ENCODE data around the gene TOMM22. TPM values are rescaled to one million over a fixed set of nuclear protein-coding genes. Genes with fewer than 3 reads are reported as not detected.

Gene TOMM22
- total RNA-seq, 1 experiment from 2014 or later, result 130 TPM

GRCh38 chr22:38715176-38715764 lies 33.5 kb downstream of the TOMM22 start:
- DNase-seq (ENCODE audit: low read depth), result no peak

GRCh38 chr22:38715852-38716251 lies 34.1 kb downstream of the TOMM22 start:
- no peak for DNase-seq (ENCODE audit: low read depth)

- no peak for DNase-seq (ENCODE audit: low read depth)
Observed at GRCh38 chr22:38716271-38716670, 34.5 kb downstream of the TOMM22 start.

- DNase-seq (ENCODE audit: low read depth), result no peak
Observed at GRCh38 chr22:38716826-38717225, 35.1 kb downstream of the TOMM22 start.

- no peak for DNase-seq (ENCODE audit: low read depth)
Observed at GRCh38 chr22:38717244-38717643, 35.5 kb downstream of the TOMM22 start.

GRCh38 chr22:38718414-38718813 lies 36.7 kb downstream of the TOMM22 start:
- DNase-seq (ENCODE audit: low read depth), result peak; percentile 91

- DNase-seq (ENCODE audit: low read depth), result no peak
Observed at GRCh38 chr22:38719196-38719595, 37.4 kb downstream of the TOMM22 start.

- no peak for DNase-seq (ENCODE audit: low read depth)
Observed at GRCh38 chr22:38720350-38720749, 38.6 kb downstream of the TOMM22 start.

GRCh38 chr22:38721551-38721950 lies 39.8 kb downstream of the TOMM22 start:
- DNase-seq (ENCODE audit: low read depth), result no peak

- DNase-seq (ENCODE audit: low read depth), result no peak
Observed at GRCh38 chr22:38724176-38724575, 42.4 kb downstream of the TOMM22 start.

- peak; percentile 41 for DNase-seq (ENCODE audit: low read depth)
Observed at GRCh38 chr22:38724926-38725571, 43.3 kb downstream of the TOMM22 start.

- no peak for DNase-seq (ENCODE audit: low read depth)
Observed at GRCh38 chr22:38725900-38726655, 44.3 kb downstream of the TOMM22 start.

GRCh38 chr22:38727123-38727522 lies 45.4 kb downstream of the TOMM22 start:
- DNase-seq (ENCODE audit: low read depth), result no peak

- no peak for DNase-seq (ENCODE audit: low read depth)
Observed at GRCh38 chr22:38727530-38728451, 46.0 kb downstream of the TOMM22 start.

GRCh38 chr22:38728871-38729796 lies 47.4 kb downstream of the TOMM22 start:
- peak; percentile 28 for DNase-seq (ENCODE audit: low read depth)

GRCh38 chr22:38729946-38730345 lies 48.2 kb downstream of the TOMM22 start:
- no peak for DNase-seq (ENCODE audit: low read depth)

GRCh38 chr22:38730411-38730871 lies 48.7 kb downstream of the TOMM22 start:
- no peak for DNase-seq (ENCODE audit: low read depth)

GRCh38 chr22:38731703-38732161 lies 50.0 kb downstream of the TOMM22 start:
- no peak for DNase-seq (ENCODE audit: low read depth)

GRCh38 chr22:38732251-38732815 lies 50.6 kb downstream of the TOMM22 start:
- DNase-seq (ENCODE audit: low read depth), result no peak

GRCh38 chr22:38733329-38733723 lies 51.6 kb downstream of the TOMM22 start:
- DNase-seq (ENCODE audit: low read depth), result no peak

Measured in HT1080 (cell line).